ENCODE measurements around the gene SLC12A6.

- TF ChIP-seq POLR2A (IDR thresholded peaks at IDR 0.05): no peak
- TF ChIP-seq CTCF (IDR thresholded peaks at IDR 0.05): no peak
Observed at GRCh38 chr15:34324933-34325332, 12.6 kb downstream of the SLC12A6 start.

All from right lobe of liver (tissue), 4 donors.